Lower leg skin (tissue), 3 donors: Measurements from ENCODE around the gene SUSD4.

Experiments used
- CTCF ChIP-seq, 3 donors: fragments of 450-650 bp; IDR thresholded peaks; one replicate each; pipeline ENCODE4 v1.5.1; 2016; ENCODE audit warnings: antibody characterized with exemption in 3 of 3, mild to moderate bottlenecking in 3 of 3, moderate library complexity in 2 of 3
- POLR2A ChIP-seq, 2 donors: fragments of 450-650 bp; IDR thresholded peaks; one replicate each; pipeline ENCODE4 v1.6.1; 2016 to 2017; ENCODE audit warnings: antibody characterized with exemption in 2 of 2, mild to moderate bottlenecking in 1 of 2, moderate library complexity in 1 of 2

GRCh38 chr1:223401873-223402789 lies 38.2 kb upstream of the SUSD4 start:
- no peak for TF ChIP-seq CTCF (IDR thresholded peaks at IDR 0.05)
- no peak for TF ChIP-seq POLR2A (IDR thresholded peaks at IDR 0.05)
